Coronary artery (tissue), 2 donors: ENCODE results near the gene PBX3.

ENCODE experiments used
- DNase-seq: peaks from one replicate; pipeline ENCODE4 v3.0.0-alpha.2; 2017; ENCODE audit warnings: low spot score
- H3K27ac ChIP-seq, 2 donors: fragments of 200-600 bp; sonication (generic); one replicate each; pipeline ENCODE4 v1.5.1; 2016 to 2019
- H3K4me3 ChIP-seq: fragments of 200-600 bp; sonication (generic); 2 replicates; pipeline ENCODE4 v1.5.1; 2016; ENCODE audit warnings: mild to moderate bottlenecking, moderate library complexity
- TF ChIP-seq, protein P1 (sequence below): fragments of 200-600 bp; sonication (generic); IDR thresholded peaks from one replicate; pipeline ENCODE4 v1.5.1; 2019; ENCODE audit warnings: antibody characterized with exemption

PBX3 gene

DNA sequence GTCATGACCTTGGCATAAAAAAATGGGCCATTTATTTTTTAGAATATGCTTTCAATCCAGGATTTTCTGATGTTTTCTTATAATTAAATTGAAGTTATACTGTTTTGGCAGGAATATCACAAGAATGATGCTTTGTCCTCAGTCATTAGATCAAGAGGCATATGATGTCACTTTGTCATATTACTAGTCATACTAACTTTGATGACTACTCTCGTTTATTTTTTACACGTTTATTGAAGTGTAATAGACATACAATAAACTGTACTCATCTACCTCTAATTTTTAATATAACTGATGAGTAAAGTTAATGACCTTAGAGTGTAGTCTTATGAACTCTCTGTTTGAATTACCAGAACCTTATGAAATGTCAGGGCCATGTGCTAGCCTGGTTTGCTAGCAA lies 56.4 kb downstream of the PBX3 start:
- TF ChIP-seq, protein P1, sequence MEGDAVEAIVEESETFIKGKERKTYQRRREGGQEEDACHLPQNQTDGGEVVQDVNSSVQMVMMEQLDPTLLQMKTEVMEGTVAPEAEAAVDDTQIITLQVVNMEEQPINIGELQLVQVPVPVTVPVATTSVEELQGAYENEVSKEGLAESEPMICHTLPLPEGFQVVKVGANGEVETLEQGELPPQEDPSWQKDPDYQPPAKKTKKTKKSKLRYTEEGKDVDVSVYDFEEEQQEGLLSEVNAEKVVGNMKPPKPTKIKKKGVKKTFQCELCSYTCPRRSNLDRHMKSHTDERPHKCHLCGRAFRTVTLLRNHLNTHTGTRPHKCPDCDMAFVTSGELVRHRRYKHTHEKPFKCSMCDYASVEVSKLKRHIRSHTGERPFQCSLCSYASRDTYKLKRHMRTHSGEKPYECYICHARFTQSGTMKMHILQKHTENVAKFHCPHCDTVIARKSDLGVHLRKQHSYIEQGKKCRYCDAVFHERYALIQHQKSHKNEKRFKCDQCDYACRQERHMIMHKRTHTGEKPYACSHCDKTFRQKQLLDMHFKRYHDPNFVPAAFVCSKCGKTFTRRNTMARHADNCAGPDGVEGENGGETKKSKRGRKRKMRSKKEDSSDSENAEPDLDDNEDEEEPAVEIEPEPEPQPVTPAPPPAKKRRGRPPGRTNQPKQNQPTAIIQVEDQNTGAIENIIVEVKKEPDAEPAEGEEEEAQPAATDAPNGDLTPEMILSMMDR, result no peak
- no peak overlapping the region for H3K4me3 ChIP-seq

DNA sequence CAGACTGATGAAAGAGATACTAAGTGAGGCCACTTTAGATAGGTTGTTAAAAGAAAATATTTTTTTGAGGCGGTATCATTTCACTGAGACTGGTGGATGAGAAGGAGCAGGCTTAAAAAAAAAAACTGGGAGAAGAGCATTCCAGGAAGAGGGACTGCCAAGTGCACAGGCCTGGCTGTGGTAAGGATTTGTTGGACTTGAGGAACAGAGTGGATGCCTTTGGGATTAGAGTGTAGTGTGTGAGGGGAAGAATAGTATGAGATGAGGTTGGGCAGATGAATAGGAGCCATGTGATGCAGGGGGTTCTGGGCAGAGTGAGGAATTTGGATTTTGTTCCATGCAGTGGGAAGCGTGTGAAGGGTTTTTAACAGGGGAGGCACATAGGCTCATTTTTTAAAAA lies 57.9 kb downstream of the PBX3 start:
- Histone ChIP-seq H3K27ac (no peak overlapping the region), H3K4me3 (no peak overlapping the region)
- no peak for DNase-seq
- TF ChIP-seq, protein P1, result no peak

More for the DNA sequence above, 56.4 kb downstream of the PBX3 start:
- no peak overlapping the region for H3K27ac ChIP-seq
- no peak for DNase-seq

DNA sequence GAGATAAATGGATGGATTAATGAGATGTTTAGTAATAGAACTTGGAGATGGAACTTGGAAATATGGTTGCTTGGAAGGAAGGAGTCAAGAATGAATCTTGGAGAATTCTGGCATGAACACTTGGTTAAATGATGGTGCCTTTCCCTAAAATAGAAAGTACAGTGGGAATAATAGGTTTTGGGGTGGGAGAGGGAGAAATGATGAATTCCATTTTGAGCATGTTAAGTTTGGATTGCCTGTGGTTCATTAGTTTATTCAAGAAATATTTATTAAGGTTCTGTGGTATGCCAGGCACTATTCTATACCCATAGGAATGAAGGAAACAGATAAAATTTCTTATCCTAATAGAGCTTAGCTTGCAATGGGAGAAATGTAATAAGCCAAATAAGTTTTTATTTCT lies 58.4 kb downstream of the PBX3 start:
- Histone ChIP-seq H3K4me3 (no peak overlapping the region), H3K27ac (no peak overlapping the region)
- no peak for DNase-seq
- TF ChIP-seq, protein P1, result no peak

DNA sequence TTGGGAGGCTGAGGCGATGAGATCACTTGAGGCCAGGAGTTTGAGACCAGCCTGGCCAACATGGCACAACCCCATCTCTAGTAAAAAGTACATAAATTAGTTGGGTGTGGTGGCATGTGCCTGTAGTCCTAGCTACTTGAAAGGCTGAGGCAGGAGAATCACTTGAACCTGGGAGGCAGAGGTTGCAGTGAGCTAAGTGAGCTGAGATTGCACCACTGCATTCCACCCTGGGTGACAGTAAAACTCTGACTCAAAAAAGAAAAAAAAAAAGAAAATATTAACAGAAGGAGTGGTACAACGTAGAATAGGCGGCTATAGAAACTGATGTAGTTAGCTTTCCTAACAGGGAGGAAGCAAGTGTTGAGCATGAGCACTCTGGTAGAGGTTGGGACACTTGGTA lies 59.9 kb downstream of the PBX3 start:
- H3K4me3 ChIP-seq, result no peak overlapping the region
- TF ChIP-seq, protein P1, result no peak
- H3K27ac ChIP-seq, result no peak overlapping the region
- no peak for DNase-seq

DNA sequence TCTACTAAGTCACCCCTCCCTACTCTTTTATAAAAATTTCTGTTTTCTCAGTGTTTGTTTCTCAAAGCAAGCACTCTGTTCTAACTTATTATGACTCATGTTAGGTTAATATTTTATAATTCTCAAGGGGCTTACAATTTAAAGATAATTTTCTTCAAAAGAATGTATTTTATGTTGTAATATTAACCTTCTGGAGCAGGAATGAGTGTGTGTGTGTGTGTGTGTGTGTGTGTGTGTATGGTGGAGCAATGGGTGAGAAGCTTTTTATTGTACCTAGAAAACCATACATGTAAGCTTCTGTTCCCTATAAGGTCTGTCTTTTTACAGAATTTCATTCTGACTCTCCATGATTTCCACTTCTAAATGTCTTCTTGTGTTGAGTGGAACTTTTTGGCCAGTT lies 63.0 kb downstream of the PBX3 start:
- Histone ChIP-seq H3K27ac (no peak overlapping the region), H3K4me3 (no peak overlapping the region)
- DNase-seq, result no peak
- TF ChIP-seq, protein P1, result no peak

DNA sequence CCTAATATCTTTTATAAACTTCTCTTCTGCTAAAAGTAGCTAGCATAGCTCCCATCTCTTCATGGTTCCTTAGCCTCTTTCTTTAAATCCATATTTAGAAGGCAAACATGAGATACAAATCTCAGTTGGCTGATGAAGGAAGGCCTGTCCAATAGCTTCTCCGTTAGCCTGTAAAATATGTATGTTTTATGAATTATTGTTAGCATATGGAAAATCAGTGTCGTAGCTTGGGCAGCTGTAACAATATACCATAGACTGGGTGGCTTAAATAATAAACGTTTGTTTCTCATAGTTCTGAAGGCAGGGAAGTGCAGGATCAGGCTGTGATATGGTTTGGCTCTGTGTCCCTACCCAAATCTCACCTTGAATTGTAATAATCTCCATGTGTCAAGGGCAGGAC lies 63.8 kb downstream of the PBX3 start:
- TF ChIP-seq, protein P1, result no peak
- DNase-seq, result no peak
- Histone ChIP-seq H3K27ac (no peak overlapping the region), H3K4me3 (no peak overlapping the region)

DNA sequence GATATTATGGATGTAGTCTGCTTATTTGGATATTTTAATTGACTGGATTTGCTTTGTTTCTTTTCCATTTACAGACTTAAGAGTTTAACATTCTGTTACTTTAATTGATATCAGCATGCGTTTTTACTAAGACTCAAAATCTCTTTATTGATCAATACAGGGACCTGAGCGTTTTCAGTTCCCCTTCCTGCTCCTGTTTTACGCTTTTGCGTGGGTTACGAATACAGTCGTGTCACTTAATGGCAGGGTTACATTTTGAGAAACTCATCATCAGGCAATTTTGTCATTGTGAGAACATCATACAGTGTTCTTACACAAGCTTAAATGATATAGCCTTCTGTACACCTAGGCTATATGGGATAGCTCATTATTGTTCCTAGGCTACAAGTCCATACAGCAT lies 65.2 kb downstream of the PBX3 start:
- Histone ChIP-seq H3K4me3 (no peak overlapping the region), H3K27ac (no peak overlapping the region)
- TF ChIP-seq, protein P1, result no peak
- DNase-seq, result no peak
